GM19023 (cell line): ENCODE measurements around the gene ZBTB16.

Experiments used
- ATAC-seq: cut with Tn5 transposase; IDR thresholded peaks from one replicate; pipeline ENCODE4 v1.9.1; 2021; ENCODE audit warnings: mild to moderate bottlenecking, moderate library complexity; ENCODE audit not compliant: unreplicated experiment

ZBTB16 gene

GRCh38 chr11:114272311-114272710 is 212.8 kb downstream of the ZBTB16 start:
- ATAC-seq: no peak

- ATAC-seq: no peak
Measured at GRCh38 chr11:114273071-114273470, 213.6 kb downstream of the ZBTB16 start.

- ATAC-seq: no peak
Measured at GRCh38 chr11:114273890-114274635, 214.6 kb downstream of the ZBTB16 start.

GRCh38 chr11:114274637-114275036 is 215.1 kb downstream of the ZBTB16 start:
- no peak for ATAC-seq

- no peak for ATAC-seq
Measured at GRCh38 chr11:114275280-114275679, 215.8 kb downstream of the ZBTB16 start.

- ATAC-seq: no peak
Measured at GRCh38 chr11:114276077-114276476, 216.6 kb downstream of the ZBTB16 start.

GRCh38 chr11:114277637-114278341 is 218.3 kb downstream of the ZBTB16 start:
- no peak for ATAC-seq

GRCh38 chr11:114278342-114279065 is 219.0 kb downstream of the ZBTB16 start:
- ATAC-seq: no peak

- no peak for ATAC-seq
Measured at GRCh38 chr11:114279792-114280546, 220.5 kb downstream of the ZBTB16 start.

GRCh38 chr11:114280696-114281095 is 221.2 kb downstream of the ZBTB16 start:
- no peak for ATAC-seq

GRCh38 chr11:114281388-114281956 is 222.0 kb downstream of the ZBTB16 start:
- no peak for ATAC-seq

- no peak for ATAC-seq
Measured at GRCh38 chr11:114282488-114282887, 223.0 kb downstream of the ZBTB16 start.

- ATAC-seq: no peak
Measured at GRCh38 chr11:114283422-114283821, 223.9 kb downstream of the ZBTB16 start.

- ATAC-seq: no peak
Measured at GRCh38 chr11:114284021-114284420, 224.5 kb downstream of the ZBTB16 start.

GRCh38 chr11:114284914-114285313 is 225.4 kb downstream of the ZBTB16 start:
- no peak for ATAC-seq

GRCh38 chr11:114285599-114285998 is 226.1 kb downstream of the ZBTB16 start:
- ATAC-seq: no peak

GRCh38 chr11:114286229-114286628 is 226.7 kb downstream of the ZBTB16 start:
- ATAC-seq: no peak

- ATAC-seq: no peak
Measured at GRCh38 chr11:114287154-114287553, 227.6 kb downstream of the ZBTB16 start.

- no peak for ATAC-seq
Measured at GRCh38 chr11:114288136-114288535, 228.6 kb downstream of the ZBTB16 start.

- ATAC-seq: no peak
Measured at GRCh38 chr11:114289779-114290178, 230.3 kb downstream of the ZBTB16 start.
